SK-N-SH treated with all-trans-retinoic acid at 6 μM for 48 hours (cell line): ENCODE results near the gene NEDD4.

Experiments used
- ISL1 ChIP-seq: fragments of 250-450 bp; sonication (Bioruptor Pico); IDR thresholded peaks from 2 replicates; pipeline ENCODE4 v2.1.2; 2022; ENCODE audit warnings: mild to moderate bottlenecking, moderate library complexity
- ZFP3 ChIP-seq: fragments of 250-450 bp; sonication (Bioruptor Pico); IDR thresholded peaks from 2 replicates; pipeline ENCODE4 v1.5.0; 2020; ENCODE audit warnings: mild to moderate bottlenecking, moderate library complexity

GRCh38 chr15:55915876-55916567, 77.4 kb downstream of the NEDD4 start:
- no peak for TF ChIP-seq ISL1 (CRISPR knock-in tag)
- no peak for TF ChIP-seq ZFP3
